Activated effector memory CD4-positive, alpha-beta T cell treated with anti-CD3 and anti-CD28 coated beads, Interleukin-2, amount 50 U/mL, for 16 hours (primary cell): Measurements from ENCODE around the gene DMBT1.

Experiments used
- DNase-seq: peaks from one replicate; pipeline ENCODE4 v3.0.0-alpha.2; 2020

The DMBT1 gene

DNA sequence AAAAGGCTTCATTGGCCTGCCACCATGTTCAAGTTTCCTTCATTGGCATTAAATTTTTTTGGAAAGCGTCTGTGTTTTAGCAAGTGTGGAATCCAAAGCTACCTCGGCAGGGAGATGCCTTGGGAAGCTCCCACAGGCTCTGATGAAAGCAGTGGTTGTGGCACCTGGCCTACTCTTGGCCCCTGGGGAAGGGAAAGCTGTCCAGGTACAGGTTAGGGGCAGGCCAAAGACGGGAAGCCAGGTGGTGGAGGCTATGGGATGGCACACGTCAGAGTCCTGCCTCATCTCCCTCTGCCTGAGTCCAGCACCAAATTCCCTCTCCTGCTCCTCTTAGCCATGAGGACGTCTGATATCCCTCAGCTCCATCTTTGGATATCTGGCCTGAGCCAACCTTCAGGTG, 89.3 kb downstream of the DMBT1 start:
- peak; percentile 38 for DNase-seq

DNA sequence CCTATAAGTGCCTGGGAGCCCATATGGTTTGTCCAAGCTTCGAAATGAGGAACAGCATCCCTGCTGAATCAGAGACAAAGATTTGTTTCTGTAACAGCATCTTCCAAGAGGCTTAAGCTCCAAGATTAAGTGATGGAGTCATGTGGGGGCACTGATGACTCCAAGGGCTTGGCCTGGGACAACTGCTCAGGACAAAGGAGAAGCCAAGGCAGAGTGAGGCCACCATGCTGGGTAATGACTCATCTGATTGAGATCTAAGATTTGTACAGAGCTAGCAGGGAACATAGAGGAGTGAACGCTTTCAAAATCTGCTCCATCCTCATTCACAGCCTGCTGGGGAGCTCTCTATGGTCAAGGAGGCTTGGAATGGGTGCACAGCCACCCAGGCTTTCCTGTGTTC, 89.8 kb downstream of the DMBT1 start:
- peak; percentile 16 for DNase-seq

DNA sequence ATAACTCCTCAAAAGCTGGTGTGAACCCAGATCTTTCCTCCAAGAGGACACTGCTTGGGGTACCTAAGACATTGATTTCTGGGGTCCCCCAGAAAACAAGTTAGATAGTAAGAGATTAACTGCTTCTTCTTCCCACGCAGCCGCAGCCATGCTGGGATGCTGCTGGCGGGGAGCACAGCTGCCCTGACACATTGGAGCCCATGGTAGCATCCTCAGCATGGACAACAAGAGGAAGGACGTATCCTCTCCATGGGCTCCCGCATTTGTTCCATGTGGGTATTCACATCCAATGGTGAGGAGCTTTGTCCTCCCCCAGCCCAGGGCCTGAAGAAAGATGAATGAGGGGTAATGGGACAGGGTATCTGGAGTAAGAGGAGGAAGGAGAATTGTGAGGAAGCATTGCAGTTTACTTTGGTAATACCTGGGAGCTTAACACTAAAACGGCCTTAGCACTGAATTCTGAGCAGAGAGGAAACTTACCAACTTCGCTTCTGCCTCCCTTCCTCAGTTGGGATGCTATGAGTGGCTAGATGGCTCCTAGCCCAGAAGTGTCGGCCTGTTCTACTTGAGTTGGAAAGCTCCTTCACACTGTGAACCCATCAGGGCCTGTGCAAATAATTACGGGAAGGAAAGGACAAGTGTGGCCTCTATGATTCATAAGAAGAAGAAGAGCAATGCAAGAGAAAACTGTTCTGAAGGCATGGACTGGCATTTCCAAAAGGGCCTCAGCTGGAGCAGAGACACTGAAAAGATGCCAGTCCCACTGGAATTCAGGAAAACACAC, 95.2 kb downstream of the DMBT1 start:
- DNase-seq: peak; percentile 27

DNA sequence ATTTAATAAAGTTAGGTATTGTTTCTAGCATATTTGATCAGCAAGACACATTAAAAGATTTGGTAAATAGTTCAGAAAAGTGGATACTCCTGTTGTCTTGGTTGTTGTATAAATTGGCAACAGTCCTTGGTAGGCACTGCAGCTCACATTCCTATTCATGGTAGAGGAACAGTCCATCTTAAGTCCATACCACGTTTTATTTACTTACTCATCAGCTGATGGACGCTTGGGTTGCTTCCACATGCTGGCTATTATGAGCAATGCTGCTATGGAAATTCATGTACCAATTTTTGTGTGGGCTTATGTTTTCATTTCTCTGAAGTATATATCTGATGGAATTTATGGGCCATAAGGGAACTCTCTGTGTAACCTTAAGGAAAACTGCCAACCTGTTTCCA, 95.8 kb downstream of the DMBT1 start:
- DNase-seq: peak; percentile 2

DNA sequence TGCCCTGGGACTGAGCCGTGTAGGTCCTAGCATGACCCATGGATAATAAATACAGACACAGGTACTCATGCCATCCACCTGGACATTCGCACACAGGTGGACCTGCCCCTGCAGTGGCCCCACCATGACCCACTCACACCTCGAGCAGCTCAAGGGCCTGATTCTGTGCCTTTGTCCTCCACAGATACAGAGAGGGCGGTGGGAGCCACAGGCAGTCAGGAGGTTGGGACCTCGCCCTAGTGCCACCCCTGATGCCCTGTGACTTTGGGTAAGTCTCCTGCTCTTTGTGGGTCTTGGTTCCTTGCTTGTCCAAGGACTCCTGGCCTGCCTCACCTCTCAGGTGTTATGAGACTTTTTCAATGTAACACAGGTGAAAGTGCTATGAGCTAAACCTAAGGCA, 96.2 kb downstream of the DMBT1 start:
- no peak for DNase-seq

DNA sequence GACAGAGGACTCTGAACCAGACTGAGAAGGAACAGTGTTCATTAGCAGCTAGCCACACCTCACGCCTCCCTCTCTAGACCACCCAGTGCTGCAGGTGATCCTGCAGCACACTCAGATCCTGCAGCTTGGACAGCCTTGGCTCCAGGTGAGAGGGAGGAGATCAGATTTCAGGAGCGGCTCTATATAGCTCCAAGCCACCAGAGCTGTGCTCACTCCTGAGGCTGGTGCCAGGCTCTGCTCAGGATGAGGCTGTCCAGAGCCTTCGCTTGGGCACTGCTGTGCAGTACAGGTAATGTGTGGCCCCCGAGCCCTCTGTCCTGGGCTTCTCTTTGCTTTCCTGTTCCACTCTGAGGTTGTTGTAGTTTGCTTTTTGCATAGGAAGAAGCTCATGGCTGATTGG, 96.7 kb downstream of the DMBT1 start:
- peak; percentile 31 for DNase-seq

DNA sequence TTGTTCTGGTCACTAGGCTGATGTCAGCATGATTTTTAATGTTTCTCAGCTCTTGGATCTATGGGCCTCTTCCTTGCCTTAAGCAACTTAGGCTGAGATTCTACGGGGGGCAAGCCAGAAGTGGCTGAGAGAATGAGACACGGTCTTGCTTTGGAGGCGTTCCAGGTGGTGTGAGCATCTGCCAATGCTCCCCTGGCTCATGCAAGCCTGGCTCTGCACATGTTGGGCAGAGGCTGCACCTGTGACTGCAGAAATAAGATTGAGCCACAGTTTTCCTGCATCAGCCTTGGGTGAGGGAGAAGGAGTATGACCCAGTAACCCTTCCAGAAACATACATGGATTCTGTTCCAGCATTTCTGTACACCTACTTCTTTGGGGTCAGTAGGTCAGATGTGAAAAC, 97.2 kb downstream of the DMBT1 start:
- DNase-seq: peak; percentile 34

DNA sequence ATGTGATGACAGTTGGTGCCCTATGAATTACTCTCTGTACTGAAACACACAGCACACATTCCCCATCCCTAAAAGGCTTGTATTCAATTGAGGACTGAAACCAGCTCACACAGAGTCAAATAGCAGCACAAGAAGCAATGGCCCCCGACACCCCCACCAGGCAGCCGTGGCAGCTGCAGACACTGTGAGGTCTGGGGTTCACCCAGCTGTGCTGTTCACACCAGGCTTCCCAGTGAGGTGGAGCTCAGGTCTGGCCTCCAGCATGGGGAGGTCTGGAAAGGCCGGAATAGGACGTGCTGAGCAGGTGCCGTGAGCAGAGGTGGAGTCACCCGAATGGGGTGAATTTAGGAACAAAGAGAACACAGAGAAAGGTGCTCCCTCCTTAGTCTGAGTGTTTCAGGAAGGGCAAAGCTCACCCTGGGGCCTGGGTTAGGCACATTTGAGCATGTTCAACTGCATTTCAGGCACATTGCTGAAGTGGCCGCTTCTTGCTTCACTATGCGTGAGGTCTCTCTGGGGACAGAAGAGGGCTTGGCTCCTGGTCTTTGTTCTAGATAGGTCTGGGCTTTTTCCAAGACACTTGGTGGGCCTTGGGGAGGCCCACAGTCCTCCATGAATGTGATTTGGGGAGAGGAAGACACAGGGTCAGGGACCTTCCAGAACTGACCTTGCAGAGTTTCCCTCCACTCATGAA, 97.9 kb downstream of the DMBT1 start:
- DNase-seq: peak; percentile 25

DNA sequence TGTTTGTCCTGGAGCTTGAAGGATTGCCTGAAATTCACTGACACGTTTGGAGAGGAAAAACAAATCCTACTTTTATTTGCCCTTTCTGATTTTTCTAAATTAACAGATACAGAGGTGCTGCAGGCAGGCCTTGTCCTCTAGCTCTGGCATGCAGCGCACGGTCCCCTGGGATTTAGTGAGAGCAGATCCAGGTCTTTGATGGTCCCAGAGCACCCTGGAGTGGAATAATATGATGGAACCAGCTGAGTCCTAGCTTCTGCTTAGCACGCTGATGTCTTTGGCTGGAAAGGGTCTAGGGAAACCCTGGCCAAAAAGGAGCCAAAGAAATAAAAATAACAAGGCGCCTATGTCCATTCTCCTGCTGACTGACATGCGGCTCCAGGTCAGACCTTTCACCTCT, 98.6 kb downstream of the DMBT1 start:
- peak; percentile 14 for DNase-seq

DNA sequence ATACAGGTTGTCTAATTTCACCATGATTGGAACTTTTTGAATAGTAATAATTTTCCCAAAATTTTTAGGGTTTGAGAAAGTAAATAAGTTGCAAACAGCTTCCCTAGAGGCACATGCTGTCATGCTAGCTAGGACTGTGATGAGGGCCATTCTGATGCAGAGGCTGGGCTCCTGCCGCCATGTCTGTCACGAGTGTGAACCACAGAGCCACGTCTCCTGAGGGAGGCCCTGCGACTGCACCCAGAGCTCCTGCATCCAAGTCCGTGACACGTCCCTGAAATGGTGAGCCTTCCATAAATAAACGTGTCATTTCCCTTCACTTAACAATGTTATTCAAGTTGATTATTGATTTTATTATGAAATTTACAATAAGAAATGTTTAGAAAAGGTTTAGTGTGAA, 99.1 kb downstream of the DMBT1 start:
- DNase-seq: peak; percentile 10

DNA sequence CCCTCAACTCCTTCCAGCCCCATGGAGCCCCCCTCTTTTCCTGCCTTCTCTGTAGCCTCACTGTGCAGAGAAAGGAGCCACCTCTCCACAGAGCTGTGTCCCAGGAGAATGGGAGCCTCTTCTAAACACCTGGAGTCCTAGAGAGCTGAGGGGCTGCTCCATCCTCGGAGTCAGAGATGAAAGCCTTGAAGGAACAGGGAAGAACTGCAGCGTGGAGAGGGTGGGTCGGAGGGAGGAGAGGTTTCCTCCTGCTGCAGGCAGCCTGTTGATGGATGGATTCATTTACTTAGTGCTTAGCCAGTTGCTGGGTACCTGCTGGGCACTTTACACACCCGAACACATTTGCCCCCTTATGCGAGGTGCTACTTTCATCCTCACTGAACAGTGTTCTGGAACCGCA, 100.1 kb downstream of the DMBT1 start:
- peak; percentile 39 for DNase-seq

DNA sequence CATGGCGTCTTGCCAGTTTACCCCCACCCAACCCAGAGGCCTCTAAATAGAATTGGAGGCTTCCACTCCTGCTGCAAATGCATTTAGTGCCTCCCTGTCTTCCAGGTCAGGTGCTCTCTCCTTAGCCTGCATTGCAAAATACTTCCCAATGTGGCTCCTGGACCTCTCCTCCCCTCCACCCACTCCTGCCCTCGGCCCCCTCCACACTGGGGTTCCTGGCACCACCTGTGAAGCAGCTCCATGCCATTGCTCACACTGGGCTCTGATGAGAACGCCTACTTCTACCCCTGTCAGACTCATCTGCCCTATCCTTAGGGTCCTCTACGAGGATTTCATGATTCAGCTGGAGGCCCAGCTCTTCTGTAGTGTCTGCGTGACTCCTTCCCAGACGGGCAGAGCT, 101.7 kb downstream of the DMBT1 start:
- peak; percentile 54 for DNase-seq

DNA sequence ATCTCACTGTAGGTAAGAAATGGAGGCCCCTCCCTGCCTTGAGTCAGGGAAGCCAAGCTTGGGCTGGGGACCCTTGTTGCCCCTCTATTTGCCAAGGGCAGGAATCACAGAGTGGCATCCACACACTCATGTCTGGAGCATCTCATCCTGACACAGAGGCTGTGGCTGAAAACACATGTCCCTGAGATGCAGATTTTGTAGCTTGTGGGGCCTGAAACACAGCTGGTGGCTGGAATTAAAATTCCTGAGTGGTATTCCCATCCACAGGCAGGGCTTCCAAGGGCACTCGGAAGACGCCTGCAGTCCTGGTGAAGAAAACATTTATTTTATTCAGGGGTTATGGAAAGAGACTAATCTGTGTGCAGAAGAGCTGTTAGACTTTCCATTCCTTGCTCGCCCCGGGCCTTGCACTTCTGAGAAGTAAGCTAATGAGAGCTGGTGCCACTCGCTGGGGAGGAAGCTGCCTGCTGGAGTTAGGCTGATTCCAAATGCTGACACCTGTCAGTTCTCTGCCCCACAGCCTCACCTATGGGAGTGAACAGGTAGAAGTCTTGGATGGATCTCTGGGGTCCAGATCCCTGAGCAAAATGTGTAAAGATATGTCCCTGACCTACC, 103.1 kb downstream of the DMBT1 start:
- DNase-seq: peak; percentile 9

DNA sequence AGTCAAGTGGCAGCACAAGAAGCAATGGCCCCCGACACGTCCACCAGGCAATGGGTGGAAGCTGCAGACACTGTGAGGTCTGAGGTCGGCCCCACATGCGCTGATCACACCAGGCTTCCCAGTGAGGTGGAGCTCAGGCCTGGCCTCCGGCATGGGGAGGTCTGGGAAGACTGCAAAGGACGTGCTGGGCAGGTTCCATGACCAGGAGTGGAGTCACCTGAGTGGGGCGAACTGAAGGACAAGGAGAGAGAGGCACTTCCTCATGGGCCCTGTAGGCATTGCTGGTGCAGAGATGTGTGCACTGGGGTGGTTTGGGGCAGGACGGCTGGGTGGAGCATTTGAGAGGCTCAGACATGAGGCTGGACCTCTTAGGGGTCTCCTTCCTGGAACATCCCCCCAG, 103.9 kb downstream of the DMBT1 start:
- peak; percentile 41 for DNase-seq

DNA sequence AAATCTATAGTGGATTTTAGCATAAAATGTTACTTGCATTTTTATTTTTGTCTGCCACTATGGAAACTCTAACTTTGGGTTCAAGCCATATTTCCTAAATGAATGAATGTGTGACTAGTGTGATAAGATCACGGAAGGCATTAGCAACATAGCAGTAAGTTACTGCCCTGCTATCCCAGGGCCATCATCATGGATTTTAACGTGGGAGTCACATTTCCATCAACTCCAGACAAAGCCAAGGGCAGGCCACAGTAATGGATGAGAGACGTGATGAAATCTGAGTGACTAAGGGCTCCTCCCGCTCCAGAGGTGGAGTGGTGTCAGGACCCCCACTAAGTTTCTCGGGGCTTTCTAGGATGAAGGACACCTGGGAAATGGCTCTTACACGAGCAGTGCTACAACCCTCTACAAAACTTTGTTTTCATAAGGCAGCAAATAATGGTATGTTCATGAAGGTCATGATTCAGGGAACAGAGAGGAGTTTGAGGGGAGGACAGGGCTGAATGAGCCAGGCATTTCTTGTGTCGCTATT, 104.8 kb downstream of the DMBT1 start:
- DNase-seq: peak; percentile 2

DNA sequence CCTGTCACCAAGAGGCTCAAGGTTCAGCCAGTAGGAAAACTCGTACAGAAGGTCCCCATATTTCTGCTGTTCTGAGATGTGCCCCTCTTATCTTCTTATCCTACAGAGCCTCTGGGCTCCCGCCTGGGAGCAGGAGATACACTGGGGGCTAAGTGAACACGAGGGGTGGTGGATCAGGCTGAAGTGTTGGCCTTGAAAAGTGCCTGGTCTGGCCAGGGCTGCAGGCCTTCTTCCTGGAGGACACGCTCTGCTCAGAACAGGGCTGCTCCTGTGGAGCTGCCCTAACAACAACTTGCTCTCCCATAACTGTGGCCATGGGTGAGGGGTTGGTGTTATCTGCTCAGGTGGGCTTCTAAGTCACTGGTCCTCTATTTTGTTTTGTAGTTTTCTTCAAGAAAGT, 105.4 kb downstream of the DMBT1 start:
- DNase-seq: peak; percentile 19

DNA sequence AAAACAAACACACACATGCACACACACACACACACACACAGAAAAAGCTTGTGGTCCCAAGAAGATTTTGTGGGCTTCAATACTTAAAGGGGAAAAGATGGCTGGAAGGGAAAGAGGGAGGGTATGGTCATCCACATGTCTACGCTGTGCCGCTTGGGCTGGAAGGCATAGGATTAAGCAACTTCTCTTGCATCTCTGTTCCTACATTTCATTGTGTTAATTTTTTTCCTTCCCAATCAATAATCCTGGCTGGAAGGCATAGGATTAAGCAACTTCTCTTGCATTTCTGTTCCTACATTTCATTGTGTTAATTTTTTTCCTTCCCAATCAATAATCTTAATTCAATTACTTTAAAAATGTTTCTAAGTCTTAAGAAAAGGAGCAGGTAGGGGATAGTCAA, 108.5 kb downstream of the DMBT1 start:
- no peak for DNase-seq

DNA sequence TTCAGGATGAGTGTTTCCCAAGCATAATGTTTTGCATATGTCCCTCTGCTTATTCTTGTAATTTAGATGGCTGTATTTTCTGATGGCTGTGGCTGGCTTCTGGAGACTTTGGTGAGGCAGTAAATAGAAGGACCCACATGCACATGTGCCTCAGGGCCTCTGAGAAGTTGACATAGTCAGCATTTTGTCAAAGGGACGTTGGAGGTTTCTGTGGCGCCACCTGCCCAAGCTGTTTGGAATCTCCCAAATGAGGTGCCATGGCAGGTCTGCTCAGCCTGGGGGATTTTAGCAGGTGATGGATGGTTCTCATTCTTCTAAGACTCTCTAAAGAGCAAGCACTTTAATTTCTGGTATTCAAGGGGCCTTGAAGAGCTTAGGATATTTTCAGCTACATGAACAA, 109.3 kb downstream of the DMBT1 start:
- DNase-seq: no peak

DNA sequence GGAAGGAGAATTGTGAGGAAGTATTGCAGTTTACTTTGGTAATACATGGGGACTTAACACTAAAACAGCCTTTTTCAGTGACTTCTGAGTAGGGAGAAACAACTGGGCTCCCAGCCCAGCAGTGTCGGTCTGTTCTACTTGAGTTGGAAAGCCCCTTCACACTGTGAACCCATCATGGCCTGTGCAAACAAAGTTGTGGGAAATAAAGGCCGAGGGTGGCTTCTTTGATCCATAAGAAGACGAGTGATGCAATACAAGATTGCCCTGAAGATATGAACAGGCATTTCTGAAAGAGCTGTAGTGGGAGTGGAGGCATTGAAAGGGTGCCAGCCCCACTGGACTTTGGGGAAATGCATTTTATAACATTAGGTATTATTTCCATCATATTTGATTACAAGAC, 110.8 kb downstream of the DMBT1 start:
- DNase-seq: no peak

DNA sequence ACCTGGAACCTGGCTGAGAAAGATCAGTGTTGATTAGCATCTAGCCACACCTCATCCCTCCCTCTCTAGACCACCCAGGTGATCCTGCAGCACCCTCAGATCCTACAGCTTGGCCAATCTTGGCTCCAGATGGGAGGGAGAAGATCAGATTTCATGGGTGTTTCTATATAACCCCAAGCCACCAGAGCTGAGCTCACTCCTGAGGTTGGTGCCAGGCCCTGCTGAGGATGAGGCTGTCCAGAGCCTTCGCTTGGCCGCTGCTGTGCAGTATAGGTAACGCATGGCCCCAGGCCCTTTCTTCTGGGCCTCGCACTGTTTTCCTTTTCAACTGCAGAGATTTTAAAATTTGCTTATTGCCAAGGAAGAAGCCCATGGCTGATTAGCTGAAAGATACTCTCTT, 112.1 kb downstream of the DMBT1 start:
- DNase-seq: no peak

DNA sequence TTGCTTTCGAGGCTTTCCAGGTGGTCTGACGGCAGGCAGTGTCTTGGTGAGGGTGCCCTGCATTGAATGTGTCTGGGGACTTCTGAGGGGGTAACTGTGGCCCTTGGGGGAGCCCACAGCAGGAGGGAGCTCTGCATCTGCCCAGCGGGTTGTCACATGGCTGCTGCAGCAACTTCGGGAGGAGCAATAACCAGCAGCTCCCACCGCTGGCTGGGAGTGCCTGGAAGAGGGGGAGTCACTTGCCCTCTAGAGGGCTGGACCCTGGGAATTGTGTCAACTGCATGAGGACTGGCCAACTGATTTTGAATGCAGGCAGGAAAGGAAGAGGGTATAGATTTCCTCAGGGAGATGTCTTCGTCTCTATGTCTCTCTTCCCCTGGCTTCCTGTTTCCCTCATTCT, 112.7 kb downstream of the DMBT1 start:
- no peak for DNase-seq

DNA sequence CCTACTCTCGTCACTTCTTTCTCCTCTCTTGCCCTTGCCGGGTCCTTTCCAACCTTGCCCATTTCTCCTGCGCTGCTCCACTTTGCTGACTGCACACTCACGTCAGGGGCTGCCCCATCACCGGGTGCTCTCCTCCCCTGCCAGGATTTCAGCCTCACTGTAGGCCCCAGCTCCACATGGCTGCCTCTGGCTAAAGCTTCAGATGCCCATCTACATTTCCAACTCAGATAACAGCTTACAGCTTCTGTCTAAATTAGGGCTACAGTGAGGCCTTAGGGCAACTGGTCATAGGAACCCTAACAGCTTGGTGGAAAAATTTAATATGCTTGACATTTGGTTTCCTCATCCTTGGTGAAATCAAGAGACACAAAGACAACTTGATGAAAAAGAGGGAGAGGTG, 113.2 kb downstream of the DMBT1 start:
- DNase-seq: no peak

DNA sequence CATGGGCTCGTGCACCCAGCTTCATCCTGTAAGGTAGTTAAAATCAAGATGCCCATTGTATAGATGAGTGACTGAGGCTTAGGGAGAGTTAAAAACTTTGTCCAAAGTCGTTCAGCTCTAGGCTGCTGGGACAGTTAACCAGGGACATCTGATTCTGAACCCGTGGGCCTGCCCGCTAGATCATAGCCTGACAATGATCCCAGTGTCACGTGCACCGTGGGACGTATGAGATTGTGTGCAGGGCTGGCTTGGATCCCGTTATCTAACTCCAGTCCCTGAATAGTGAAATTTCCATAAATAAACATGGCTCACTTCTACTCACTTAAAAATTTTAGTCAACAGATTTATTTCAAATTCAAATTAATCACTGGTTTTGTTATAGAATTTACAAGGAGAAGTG, 114.2 kb downstream of the DMBT1 start:
- DNase-seq: no peak

DNA sequence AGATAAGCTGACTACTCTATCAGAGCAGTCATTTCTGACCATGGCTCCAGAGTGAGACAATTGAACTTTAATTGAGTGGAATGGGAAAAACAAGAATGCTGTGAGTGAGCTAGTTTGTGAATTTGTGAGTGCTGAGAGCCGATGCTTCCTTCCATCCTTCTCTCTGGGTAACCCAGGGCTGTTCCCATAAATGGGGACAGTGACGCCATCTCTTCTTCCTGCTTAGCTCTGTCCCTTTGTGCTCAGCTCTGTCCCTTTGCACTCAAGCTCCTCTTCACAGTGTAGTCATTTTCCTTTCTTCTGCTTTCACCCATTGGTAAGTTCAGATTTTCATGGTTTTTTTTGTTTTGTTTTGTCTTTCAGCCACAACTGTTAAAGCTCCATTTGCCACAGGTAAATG, 114.7 kb downstream of the DMBT1 start:
- DNase-seq: no peak
